Measurements from ENCODE around the gene MYRIP. TPM values are rescaled to one million over a fixed set of nuclear protein-coding genes. Genes with fewer than 3 reads are reported as not detected.
A peak's percentile ranks its signal among the peaks of the same experiment; 100 is the strongest.
"Not testable (repeated sequence)": the region's sequence is repeated elsewhere in the genome, so short reads cannot be mapped to it uniquely, and the experiment has no call there.

MYRIP gene
- total and polyA plus RNA-seq, 10 donors, result 1.5 to 35.2 (median 16.2) TPM

GRCh38 chr3:39765575-39765974, 43.8 kb upstream of the MYRIP start:
- H3K27ac ChIP-seq, result no peak overlapping the region
- intact Hi-C loops (cut with DNase I; ENCODE audit: low total_unique reads), result no loop called here
- no peaks in the 10 kb centered on the region for H3K36me3 ChIP-seq
- H3K4me3 ChIP-seq, result no peak overlapping the region
- H3K27me3 ChIP-seq (replicated peaks in 1 of 7), result no peaks in the 10 kb centered on the region
- TF ChIP-seq POLR2AphosphoS5 (IDR thresholded peaks at IDR 0.05) (no peak), POLR2A (IDR thresholded peaks at IDR 0.05) (no peak)
- TF ChIP-seq, protein P1, sequence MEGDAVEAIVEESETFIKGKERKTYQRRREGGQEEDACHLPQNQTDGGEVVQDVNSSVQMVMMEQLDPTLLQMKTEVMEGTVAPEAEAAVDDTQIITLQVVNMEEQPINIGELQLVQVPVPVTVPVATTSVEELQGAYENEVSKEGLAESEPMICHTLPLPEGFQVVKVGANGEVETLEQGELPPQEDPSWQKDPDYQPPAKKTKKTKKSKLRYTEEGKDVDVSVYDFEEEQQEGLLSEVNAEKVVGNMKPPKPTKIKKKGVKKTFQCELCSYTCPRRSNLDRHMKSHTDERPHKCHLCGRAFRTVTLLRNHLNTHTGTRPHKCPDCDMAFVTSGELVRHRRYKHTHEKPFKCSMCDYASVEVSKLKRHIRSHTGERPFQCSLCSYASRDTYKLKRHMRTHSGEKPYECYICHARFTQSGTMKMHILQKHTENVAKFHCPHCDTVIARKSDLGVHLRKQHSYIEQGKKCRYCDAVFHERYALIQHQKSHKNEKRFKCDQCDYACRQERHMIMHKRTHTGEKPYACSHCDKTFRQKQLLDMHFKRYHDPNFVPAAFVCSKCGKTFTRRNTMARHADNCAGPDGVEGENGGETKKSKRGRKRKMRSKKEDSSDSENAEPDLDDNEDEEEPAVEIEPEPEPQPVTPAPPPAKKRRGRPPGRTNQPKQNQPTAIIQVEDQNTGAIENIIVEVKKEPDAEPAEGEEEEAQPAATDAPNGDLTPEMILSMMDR (IDR thresholded peaks at IDR 0.05 in 8 of 11, conservative IDR thresholded peaks at IDR 0.05 in 3 of 11), result no peak
- H3K4me1 ChIP-seq, result no peaks in the 10 kb centered on the region
- H3K9me3 ChIP-seq, result peaks cover 0 to 5% (median 0%) of the 10 kb centered on the region in 8 donors
- no peak for DNase-seq

DNA sequence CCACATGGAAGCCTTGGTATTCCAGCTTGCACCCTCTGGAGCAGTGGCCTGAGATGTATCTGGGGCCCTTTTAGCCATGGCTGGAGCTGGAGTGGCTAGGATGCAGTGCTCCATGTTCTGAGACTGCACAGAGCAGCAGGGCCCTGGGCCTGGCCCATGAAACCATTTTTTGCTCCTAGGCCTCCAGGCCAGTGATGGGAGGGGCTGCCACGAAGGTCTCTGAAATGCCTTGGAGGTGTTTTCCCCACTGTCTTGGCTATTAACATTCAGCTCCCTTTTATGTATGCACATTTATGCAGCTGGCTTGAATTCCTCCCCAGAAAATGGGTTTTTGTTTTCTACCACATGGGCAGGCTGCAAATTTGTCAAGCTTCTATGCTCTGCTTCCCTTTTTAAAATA, 43.0 kb upstream of the MYRIP start:
- no peaks in the 10 kb centered on the region for H3K36me3 ChIP-seq
- TF ChIP-seq, protein P1 (IDR thresholded peaks at IDR 0.05 in 8 of 11, conservative IDR thresholded peaks at IDR 0.05 in 3 of 11), result no peak
- TF ChIP-seq POLR2AphosphoS5 (IDR thresholded peaks at IDR 0.05) (no peak), POLR2A (IDR thresholded peaks at IDR 0.05) (no peak)
- H3K4me3 ChIP-seq, result no peak overlapping the region
- no peaks in the 10 kb centered on the region for H3K27me3 ChIP-seq (replicated peaks in 1 of 7)
- DNase-seq, result no peak
- no peak overlapping the region for H3K27ac ChIP-seq
- H3K4me1 ChIP-seq, result no peaks in the 10 kb centered on the region
- intact Hi-C loops (cut with DNase I; ENCODE audit: low total_unique reads), result no loop called here
- WGBS, 5 donors, result 56 to 72% (median 68%) methylated on average over 1 of the region's 1 CpG
- H3K9me3 ChIP-seq, result peaks cover 0 to 5% (median 0%) of the 10 kb centered on the region in 8 donors

DNA sequence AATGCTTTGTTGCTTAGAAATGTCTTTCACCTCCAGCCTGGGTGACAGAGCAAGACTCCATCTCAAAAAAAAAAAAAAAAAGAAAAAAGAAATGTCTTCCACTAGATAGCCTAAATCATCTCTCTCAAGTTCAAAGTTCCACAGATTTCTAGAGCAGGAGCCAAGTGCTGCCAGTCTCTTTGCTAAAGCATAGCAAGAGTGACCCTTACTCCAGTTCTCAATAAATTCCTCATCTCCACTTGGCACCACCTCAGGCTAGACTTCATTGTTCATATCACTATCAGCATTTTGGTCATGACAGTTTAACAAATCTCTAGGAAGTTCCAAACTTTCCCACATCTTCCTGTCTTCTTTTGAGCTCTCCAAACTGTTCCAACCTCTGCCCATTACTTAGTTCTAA, 42.5 kb upstream of the MYRIP start:
- H3K27ac ChIP-seq, DNase-seq: not testable (repeated sequence)

DNA sequence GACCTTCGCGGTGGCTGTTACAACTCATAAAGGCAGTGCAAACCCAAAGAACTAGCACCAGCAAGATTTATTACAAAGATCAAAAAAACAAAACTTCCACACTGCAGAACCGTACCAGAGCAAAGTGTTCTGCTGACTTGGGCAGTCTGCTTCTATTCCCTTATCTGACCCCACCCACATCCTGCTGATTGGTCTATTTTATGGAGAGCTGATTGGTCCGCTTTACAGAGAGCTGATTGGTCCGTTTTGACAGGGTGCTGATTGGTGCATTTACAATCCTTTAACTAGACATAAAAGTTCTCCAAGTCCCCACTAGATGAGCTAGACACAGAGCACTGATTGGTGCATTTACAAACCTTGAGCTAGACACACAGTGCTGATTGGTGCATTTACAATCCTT, 31.2 kb upstream of the MYRIP start:
- H3K36me3 ChIP-seq; H3K27ac ChIP-seq; H3K4me1 ChIP-seq; DNase-seq; H3K4me3 ChIP-seq; intact Hi-C loops (cut with DNase I; ENCODE audit: low total_unique reads); H3K27me3 ChIP-seq (replicated peaks in 1 of 7): not testable (repeated sequence)
- WGBS, 5 donors, result 88 to 95% (median 92%) methylated on average over 5 of the region's 5 CpGs
- H3K9me3 ChIP-seq, result peaks cover 0 to 10% (median 0%) of the 10 kb centered on the region in 8 donors

More for the DNA sequence above, 42.5 kb upstream of the MYRIP start:
- intact Hi-C loops (cut with DNase I; ENCODE audit: low total_unique reads); H3K36me3 ChIP-seq; H3K4me1 ChIP-seq; H3K27me3 ChIP-seq (replicated peaks in 1 of 7); H3K4me3 ChIP-seq; H3K9me3 ChIP-seq: not testable (repeated sequence)

GRCh38 chr3:39779511-39780230, 29.7 kb upstream of the MYRIP start:
- DNase-seq, result peak; percentile 74
- Histone ChIP-seq H3K36me3 (no peaks in the 10 kb centered on the region), H3K4me3 (no peak overlapping the region), H3K9me3 (peaks cover 0 to 7% (median 0%) of the 10 kb centered on the region in 8 donors), H3K4me1 (no peaks in the 10 kb centered on the region), H3K27ac (peak overlapping the region in 6 of 8 donors; percentile 1 to 58 (median 44)), H3K27me3 (replicated peaks in 1 of 7) (peaks cover 0 to 4% (median 0%) of the 10 kb centered on the region in 7 donors)
- intact Hi-C loops (cut with DNase I; ENCODE audit: low total_unique reads), result no loop called here
- TF ChIP-seq, protein P1 (IDR thresholded peaks at IDR 0.05 in 8 of 11, conservative IDR thresholded peaks at IDR 0.05 in 3 of 11), result no peak
- TF ChIP-seq POLR2A (IDR thresholded peaks at IDR 0.05) (no peak), POLR2AphosphoS5 (IDR thresholded peaks at IDR 0.05) (no peak)
- WGBS, 5 donors, result 90 to 97% (median 93%) methylated on average over 24 to 40 of the region's 40 CpGs
